ENCODE data around the gene MMP11.

The MMP11 gene

DNA sequence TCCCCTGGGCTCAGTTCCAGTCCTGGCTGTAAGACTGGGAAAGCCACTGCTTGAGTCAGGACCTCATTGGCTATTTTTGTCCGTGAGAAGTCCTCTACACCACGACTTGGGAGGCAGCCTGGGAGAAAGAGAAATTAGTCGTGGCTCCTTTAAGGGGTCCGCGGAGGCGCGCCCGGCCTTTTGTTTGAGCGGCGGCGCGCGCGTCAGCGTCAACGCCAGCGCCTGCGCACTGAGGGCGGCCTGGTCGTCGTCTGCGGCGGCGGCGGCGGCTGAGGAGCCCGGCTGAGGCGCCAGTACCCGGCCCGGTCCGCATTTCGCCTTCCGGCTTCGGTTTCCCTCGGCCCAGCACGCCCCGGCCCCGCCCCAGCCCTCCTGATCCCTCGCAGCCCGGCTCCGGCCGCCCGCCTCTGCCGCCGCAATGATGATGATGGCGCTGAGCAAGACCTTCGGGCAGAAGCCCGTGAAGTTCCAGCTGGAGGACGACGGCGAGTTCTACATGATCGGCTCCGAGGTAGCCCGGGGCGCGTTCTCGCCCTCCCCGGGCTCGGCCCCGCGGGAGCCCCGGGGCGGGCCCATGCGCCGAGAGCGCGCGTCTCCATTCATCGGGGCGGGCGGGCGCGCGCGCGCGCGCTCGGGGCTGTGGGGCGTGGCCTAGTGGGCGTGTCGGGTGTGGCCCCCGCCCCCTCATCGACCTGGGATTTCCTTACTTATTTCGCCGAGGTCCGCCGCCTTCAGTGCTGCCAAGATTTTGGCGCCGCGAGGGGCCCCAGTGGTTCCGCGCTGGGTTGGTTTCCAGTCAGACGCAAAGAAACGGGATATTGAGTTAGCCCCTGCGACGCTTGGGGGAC, 14.3 kb downstream of the MMP11 start, which contains the start of gene SMARCB1:
Gene SMARCB1, plus strand, starts transcription at position 215 of the 848 bp plus-strand sequence. Its CDS starts 204 bp downstream, at position 419.
- Histone ChIP-seq H3K4me1 (ENCODE audit: control insufficient read depth in 1 of 2, insufficient read depth in 1 of 2, low read depth in 1 of 2, low read length in 1 of 2) (peaks cover 13 to 15% of the 10 kb centered on the region in 2 experiments), H3K27me3 (no peaks in the 10 kb centered on the region), H3K27ac (peak within 1 kb of the TSS; percentile 98), H3K4me3 (ENCODE audit: low read depth in 1 of 2, low read length in 1 of 2) (peak within 1 kb of the TSS; percentile 69 to 95), H3K36me3 (peaks cover 6% of the 10 kb centered on the region), H3K9me3 (no peaks in the 10 kb centered on the region)
- TF ChIP-seq, protein P1, sequence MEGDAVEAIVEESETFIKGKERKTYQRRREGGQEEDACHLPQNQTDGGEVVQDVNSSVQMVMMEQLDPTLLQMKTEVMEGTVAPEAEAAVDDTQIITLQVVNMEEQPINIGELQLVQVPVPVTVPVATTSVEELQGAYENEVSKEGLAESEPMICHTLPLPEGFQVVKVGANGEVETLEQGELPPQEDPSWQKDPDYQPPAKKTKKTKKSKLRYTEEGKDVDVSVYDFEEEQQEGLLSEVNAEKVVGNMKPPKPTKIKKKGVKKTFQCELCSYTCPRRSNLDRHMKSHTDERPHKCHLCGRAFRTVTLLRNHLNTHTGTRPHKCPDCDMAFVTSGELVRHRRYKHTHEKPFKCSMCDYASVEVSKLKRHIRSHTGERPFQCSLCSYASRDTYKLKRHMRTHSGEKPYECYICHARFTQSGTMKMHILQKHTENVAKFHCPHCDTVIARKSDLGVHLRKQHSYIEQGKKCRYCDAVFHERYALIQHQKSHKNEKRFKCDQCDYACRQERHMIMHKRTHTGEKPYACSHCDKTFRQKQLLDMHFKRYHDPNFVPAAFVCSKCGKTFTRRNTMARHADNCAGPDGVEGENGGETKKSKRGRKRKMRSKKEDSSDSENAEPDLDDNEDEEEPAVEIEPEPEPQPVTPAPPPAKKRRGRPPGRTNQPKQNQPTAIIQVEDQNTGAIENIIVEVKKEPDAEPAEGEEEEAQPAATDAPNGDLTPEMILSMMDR (IDR thresholded peaks at IDR 0.05), result no peak

- no peaks in the 10 kb centered on the region for H3K9me3 ChIP-seq
- H3K4me1 ChIP-seq (ENCODE audit: control insufficient read depth in 1 of 2, insufficient read depth in 1 of 2, low read depth in 1 of 2, low read length in 1 of 2), result peaks cover 13 to 15% of the 10 kb centered on the region in 2 experiments
- no peaks in the 10 kb centered on the region for H3K27me3 ChIP-seq
- H3K27ac ChIP-seq, result peak overlapping the region; percentile 98
- H3K4me3 ChIP-seq (ENCODE audit: low read depth in 1 of 2, low read length in 1 of 2), result peak overlapping the region; percentile 69 to 95
- peaks cover 11% of the 10 kb centered on the region for H3K36me3 ChIP-seq
- TF ChIP-seq, protein P1 (IDR thresholded peaks at IDR 0.05), result no peak
Measured at GRCh38 chr22:23787600-23787896, 14.9 kb downstream of the MMP11 start.

DNA sequence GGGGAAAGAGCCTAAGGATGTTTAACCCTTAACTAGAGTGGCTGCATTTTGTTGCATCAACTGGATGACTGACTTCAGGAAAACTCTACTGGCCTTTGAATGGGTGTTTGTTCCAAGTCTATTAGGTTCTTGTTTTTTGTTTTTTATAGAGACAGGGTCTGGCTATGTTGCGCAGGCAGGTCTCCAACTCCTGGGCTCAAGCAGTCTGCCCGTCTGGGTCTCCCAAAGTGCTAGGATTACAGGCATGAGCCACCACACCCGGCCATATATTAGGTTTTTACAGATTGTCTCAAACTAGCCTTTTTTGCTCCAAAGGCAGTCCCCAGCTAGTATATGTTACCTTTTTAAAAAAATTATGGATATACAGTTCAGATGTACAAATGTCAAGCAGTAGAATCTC, 15.3 kb downstream of the MMP11 start:
- Histone ChIP-seq H3K27me3 (no peaks in the 10 kb centered on the region), H3K36me3 (peaks cover 14% of the 10 kb centered on the region), H3K4me3 (ENCODE audit: low read depth in 1 of 2, low read length in 1 of 2) (peak overlapping the region; percentile 69 to 95), H3K9me3 (no peaks in the 10 kb centered on the region), H3K4me1 (ENCODE audit: control insufficient read depth in 1 of 2, insufficient read depth in 1 of 2, low read depth in 1 of 2, low read length in 1 of 2) (peaks cover 13 to 15% of the 10 kb centered on the region in 2 experiments), H3K27ac (peak overlapping the region; percentile 98)
- TF ChIP-seq, protein P1 (IDR thresholded peaks at IDR 0.05), result no peak

DNA sequence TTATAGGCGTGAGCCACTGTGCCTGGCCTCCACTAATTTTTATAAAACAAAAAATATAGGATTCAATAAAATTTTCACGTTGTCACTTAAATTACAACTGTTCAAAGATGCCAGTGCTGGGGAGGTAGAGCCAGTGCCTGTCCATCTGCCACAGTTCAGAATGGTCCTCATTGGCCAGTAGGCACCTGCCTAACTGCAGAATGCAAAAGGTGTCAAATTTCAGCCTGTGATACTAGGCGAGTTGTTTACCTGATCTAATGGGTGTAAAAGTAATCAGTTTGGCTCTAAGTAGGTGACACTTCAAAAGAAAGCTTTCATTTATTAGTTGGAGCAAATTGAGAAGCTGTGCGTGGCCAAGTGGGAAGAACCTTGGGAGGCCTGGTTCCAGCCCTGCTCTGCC, 16.5 kb downstream of the MMP11 start:
- no peak overlapping the region for H3K4me3 ChIP-seq (ENCODE audit: low read depth in 1 of 2, low read length in 1 of 2)
- no peaks in the 10 kb centered on the region for H3K27me3 ChIP-seq
- peaks cover 13 to 15% of the 10 kb centered on the region in 2 experiments for H3K4me1 ChIP-seq (ENCODE audit: control insufficient read depth in 1 of 2, insufficient read depth in 1 of 2, low read depth in 1 of 2, low read length in 1 of 2)
- no peaks in the 10 kb centered on the region for H3K9me3 ChIP-seq
- H3K27ac ChIP-seq, result no peak overlapping the region
- peaks cover 25% of the 10 kb centered on the region for H3K36me3 ChIP-seq
- TF ChIP-seq, protein P1 (IDR thresholded peaks at IDR 0.05), result no peak

DNA sequence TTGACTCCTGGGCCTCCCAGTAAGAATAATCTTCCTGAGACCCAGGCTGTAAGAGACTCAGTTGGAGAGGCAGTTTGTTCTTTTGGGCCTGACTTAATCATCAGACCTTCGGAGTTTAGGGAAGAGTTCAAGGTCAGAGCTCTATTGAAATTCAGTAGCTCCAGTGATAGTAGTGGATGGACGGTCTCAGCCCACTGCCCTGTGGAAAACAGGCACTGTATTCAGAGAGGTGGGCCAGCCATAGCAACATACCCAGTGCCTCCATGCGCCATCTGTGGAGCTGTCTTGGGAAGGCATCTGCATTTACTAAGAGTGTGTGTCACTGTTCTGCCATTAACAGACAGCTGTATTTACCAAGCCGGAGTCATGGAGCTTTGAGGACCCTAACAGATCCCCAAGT, 17.0 kb downstream of the MMP11 start:
- TF ChIP-seq, protein P1 (IDR thresholded peaks at IDR 0.05), result no peak
- no peak overlapping the region for H3K27ac ChIP-seq
- no peaks in the 10 kb centered on the region for H3K9me3 ChIP-seq
- peaks cover 13 to 15% of the 10 kb centered on the region in 2 experiments for H3K4me1 ChIP-seq (ENCODE audit: control insufficient read depth in 1 of 2, insufficient read depth in 1 of 2, low read depth in 1 of 2, low read length in 1 of 2)
- no peak overlapping the region for H3K4me3 ChIP-seq (ENCODE audit: low read depth in 1 of 2, low read length in 1 of 2)
- H3K27me3 ChIP-seq, result no peaks in the 10 kb centered on the region
- H3K36me3 ChIP-seq, result peaks cover 29% of the 10 kb centered on the region

Measured in neutrophil (primary cell).